Erythroblast (primary cell): ENCODE measurements around the gene ZCCHC2.

Source experiments
- GATA1 ChIP-seq: IDR thresholded peaks from 2 replicates; pipeline ENCODE4 v1.6.1; 2011; ENCODE audit warnings: low read depth, mild to moderate bottlenecking, control low read depth, low read length, moderate library complexity
- POLR2A ChIP-seq: IDR thresholded peaks from 2 replicates; pipeline ENCODE4 v1.6.1; 2011; ENCODE audit warnings: mild to moderate bottlenecking, low read length

DNA sequence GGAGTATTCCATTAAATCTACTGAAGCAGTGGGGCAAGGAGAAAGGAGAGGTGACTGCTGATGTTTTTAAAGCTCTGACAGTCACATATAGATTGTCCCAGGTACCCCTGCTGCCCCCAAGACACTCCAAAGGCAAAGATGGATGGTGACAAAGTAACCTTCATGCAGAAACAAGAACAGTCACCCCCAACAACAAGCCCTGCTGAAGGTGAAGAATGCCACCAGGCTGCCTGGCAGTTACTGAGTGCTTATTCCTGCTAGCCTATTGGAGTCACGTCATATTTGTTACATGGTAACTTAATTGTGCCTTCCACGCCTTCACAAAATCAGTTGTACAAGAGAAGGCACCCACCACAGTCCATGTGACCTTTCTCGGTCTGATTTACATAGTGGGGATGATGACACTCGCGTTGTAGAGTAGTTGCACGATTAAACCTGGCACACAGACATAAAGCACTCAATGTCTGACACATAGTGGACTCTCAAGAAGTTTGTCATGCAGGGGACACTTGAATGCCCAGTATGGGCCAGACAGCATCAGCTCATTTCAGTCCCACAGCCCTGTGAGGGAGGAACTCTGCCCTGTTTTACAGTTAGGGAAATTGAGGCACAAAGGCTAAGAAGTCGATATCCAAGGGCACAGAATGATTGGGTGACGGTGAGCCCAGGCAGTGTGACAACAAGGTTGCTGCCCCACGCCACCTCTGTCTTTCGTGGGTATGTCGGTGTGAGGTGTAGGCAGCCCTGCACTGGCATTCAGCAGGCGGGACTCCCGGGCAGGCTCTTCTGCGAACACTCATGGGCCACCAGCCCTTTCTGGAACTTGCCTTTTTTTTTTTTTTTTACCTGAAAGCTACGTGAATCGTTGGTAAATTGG is 62.7 kb downstream of the ZCCHC2 start:
- no peak for TF ChIP-seq POLR2A
- no peak for TF ChIP-seq GATA1
